GM19452 (cell line): Measurements from ENCODE around the gene TDRD3.

Source experiments
- ATAC-seq: cut with Tn5 transposase; IDR thresholded peaks from one replicate; pipeline ENCODE4 v1.9.1; 2021; ENCODE audit not compliant: unreplicated experiment

TDRD3 gene

DNA sequence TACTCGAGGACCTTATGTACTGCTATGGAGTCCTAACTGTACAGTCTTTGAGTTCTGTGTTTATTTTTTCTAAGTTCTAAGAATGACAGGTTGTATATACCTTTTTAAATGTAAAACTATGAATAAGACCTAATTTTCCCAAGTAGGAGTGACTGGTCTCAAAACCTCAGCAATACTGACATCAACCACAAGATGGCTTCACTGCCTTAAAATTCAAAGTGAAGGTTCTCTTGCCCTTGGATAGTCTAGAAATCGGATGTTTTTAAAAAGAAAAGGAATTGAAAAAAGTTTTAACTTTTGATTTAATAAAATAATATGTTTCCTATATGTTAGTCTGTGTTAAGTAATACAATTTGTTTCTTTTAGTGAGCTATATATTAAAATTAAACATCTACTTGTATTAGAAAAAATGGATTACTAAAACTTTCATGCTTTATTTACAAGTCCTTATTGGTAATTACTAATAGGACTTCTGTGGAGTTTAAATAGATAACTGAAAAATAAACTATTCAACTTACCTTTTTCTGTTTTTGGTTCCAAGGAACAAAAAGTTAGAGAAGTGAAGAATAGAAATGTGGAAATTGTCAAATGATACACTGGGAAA, 52.0 kb downstream of the TDRD3 start:
- ATAC-seq: peak; percentile 81

GRCh38 chr13:60453490-60453889, 56.5 kb downstream of the TDRD3 start:
- ATAC-seq: no peak

- ATAC-seq: no peak
Observed at GRCh38 chr13:60454425-60454824, 57.4 kb downstream of the TDRD3 start.

GRCh38 chr13:60463787-60464186, 66.8 kb downstream of the TDRD3 start:
- ATAC-seq: no peak

DNA sequence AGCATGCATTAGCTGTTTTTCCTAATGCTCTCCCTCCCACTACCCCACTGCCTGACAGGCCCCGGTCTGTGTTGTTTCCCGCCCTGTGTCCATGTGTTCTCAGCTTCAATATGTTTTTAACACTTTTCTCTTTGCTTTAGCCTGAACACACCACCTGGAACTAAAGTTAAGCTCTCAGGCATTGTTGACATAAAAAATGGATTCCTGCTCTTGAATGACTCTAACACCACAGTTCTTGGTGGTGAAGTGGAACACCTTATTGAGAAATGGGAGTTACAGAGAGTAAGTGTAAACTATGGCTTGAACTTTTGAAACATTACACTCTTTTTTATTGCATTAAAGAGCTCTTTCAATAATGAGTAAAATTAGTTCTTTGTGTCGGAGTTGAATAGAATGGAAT, 70.1 kb downstream of the TDRD3 start:
- no peak for ATAC-seq

- ATAC-seq: no peak
Observed at GRCh38 chr13:60479273-60479672, 82.3 kb downstream of the TDRD3 start.

DNA sequence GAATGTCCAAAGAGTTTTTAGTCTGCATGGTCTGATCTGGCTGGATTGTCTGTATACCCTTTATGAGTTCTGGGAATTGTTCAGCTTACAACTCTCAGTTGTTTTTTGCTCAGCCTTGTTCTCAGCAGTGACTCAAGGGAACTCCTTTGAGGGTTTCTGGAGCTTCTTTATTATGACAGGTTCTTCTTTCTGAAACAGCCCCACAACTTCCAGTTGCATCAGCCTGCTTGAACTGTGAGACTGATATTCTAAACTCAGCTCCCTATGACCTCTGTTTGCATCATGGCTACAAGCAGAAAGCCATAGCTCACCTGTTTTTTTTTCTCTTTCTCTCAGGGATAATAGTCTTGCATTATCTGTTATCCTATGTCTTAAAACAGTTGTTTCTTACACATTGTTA, 85.0 kb downstream of the TDRD3 start:
- ATAC-seq: no peak

- no peak for ATAC-seq
Observed at GRCh38 chr13:60484865-60485264, 87.8 kb downstream of the TDRD3 start.

DNA sequence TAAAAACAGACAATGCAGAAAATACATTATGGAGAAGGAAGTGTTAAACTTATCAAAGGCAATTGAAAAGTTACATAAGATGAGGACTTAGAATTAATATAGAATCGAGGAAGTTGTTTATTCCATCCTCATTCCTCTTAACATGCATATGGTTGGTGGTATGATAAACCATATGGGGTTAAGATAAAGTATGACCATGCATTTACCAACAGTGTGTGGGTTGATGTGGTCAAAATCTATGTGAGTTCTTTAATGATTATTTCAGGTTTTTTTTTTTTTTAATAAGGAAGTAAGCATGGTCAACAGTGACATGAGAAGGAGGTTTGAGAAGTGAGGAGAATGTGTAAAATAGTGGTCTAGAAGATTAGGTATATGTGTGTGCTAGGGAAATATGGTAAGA, 94.5 kb downstream of the TDRD3 start:
- ATAC-seq: no peak

DNA sequence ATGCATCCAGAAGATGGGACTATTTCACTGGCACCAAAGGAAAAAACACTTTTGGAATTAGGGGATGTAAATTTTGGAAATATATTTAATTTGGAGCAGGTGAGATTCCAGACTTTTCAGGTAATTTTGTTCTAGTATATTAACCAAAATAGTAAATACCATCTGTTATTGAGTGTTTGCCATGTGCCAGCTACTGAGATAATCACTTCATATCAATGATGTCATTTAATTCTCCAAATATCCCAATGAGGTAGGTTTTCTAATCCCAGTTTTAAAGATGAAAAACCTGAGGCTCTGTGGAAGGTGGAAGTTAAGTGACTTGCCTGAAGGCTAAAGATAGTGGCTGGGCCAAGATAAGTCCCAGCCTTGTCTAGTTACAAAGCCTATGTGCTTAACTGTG, 95.2 kb downstream of the TDRD3 start:
- no peak for ATAC-seq

DNA sequence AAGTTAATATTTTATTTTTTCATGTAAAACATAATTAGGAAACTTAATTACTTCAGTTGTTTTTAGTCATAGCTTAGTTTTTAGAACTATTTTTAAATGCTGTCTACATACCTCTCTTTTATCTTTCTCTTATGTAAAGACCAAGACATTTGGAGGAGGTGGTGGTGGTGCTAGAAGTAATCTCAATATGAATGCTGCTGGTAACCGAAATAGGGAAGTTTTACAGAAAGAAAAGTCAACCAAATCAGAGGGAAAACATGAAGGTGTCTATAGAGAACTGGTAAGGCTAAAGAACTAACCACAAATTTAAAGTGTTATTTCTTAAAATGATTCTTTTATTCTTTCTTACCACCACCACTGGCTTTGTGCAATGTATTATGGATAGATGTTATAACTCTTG, 97.3 kb downstream of the TDRD3 start:
- no peak for ATAC-seq

- ATAC-seq: no peak
Observed at GRCh38 chr13:60501236-60501635, 104.2 kb downstream of the TDRD3 start.

GRCh38 chr13:60509601-60510386, 112.8 kb downstream of the TDRD3 start:
- no peak for ATAC-seq

DNA sequence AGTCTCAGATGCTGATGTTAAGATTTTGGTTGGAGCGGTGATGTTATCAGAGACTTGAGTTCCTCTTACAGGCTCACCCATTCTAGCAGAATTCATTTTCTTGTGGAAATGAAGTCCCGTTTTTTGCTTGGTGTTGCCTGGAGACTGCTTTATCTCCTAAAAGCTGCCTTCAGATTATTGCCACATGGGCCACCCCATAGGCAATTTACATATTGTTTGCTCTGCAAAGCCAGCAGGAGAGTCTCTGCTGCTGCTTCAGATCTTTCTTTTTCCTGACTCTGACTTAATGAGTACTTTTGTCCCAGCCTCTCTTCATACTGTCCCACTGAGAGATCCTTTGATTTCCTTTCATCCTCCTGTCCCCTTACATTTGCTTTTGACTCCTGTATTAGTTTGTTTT, 114.6 kb downstream of the TDRD3 start:
- ATAC-seq: no peak

GRCh38 chr13:60514891-60515290, 117.9 kb downstream of the TDRD3 start:
- no peak for ATAC-seq

GRCh38 chr13:60519496-60519895, 122.5 kb downstream of the TDRD3 start:
- no peak for ATAC-seq

DNA sequence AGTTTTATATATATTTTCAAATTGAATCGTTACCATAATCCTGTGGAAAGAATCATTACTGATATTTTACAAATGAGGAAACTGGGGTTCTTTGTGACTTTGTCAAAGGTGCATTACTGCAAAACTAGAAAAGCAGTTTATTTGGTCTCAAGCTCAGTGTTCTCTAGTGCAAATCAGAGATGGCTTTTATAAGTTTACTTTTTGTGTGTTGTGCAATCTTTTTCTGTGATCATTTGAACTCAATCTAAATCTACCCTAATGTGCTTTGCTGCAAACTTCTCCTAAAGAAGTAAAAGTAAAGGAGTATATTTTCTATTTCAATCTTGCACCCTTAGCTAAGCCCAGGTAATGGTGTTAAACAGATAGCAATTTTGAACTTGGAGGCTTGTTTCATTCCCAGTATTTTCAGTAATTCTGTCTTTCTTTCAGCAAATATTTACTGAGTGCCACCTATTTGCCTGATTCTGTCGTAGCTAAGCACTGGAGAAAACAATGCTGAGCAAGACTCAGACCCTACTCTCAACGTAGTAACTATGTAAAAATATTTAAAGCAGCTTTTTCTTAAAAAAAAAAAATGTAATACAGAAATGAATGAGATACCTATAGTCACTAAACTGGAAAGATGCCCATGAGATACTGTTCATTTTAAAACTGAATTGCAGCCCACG, 124.0 kb downstream of the TDRD3 start:
- no peak for ATAC-seq

DNA sequence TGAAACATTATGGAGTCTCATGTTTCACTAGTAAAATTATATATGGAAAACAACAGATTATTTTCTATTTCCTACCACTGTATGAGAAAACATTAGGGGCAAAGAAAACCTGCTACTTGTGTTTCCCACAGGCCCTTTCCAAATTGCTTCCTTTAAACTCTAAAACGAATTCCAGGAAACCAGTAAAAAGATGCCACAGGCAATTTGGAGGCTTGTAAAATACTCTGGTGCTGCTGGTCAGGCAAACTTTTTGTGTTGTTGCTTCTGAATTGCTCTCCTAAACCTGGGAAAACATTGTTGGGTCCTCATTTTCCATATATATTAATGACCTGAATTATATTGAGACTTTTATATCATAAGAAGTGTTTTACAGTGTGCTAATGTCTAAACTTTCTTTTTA, 141.5 kb downstream of the TDRD3 start:
- ATAC-seq: no peak

- no peak for ATAC-seq
Observed at GRCh38 chr13:60540276-60540675, 143.3 kb downstream of the TDRD3 start.

GRCh38 chr13:60562096-60562780, 165.2 kb downstream of the TDRD3 start:
- no peak for ATAC-seq

GRCh38 chr13:60571571-60571970, 174.6 kb downstream of the TDRD3 start:
- no peak for ATAC-seq
